PFSK-1 (cell line): ENCODE data around the gene PRSS21.

Source experiments
- POLR2AphosphoS5 ChIP-seq: IDR thresholded peaks from 2 replicates; pipeline ENCODE4 v1.6.1; 2012; ENCODE audit warnings: low read depth, mild to moderate bottlenecking, control low read depth, low read length, moderate library complexity
- REST ChIP-seq, 2 experiments: IDR thresholded peaks; 2 replicates each; pipeline versions ENCODE4 v1.6.1 to v1.8.0; 2011 to 2012; ENCODE audit warnings: low read depth in 2 of 2, low read length in 2 of 2, control low read depth in 1 of 2, inconsistent platforms in 1 of 2, mild to moderate bottlenecking in 1 of 2, moderate library complexity in 1 of 2; ENCODE audit not compliant: insufficient read depth in 1 of 2
- SIN3A ChIP-seq: IDR thresholded peaks from 2 replicates; pipeline ENCODE4 v1.6.1; 2012; ENCODE audit warnings: mild to moderate bottlenecking, low read length, moderate library complexity, borderline replicate concordance; ENCODE audit not compliant: insufficient read depth
- TAF1 ChIP-seq: IDR thresholded peaks from 2 replicates; pipeline ENCODE4 v1.6.1; 2012; ENCODE audit warnings: low read length, control low read depth, borderline replicate concordance; ENCODE audit not compliant: insufficient read depth

DNA sequence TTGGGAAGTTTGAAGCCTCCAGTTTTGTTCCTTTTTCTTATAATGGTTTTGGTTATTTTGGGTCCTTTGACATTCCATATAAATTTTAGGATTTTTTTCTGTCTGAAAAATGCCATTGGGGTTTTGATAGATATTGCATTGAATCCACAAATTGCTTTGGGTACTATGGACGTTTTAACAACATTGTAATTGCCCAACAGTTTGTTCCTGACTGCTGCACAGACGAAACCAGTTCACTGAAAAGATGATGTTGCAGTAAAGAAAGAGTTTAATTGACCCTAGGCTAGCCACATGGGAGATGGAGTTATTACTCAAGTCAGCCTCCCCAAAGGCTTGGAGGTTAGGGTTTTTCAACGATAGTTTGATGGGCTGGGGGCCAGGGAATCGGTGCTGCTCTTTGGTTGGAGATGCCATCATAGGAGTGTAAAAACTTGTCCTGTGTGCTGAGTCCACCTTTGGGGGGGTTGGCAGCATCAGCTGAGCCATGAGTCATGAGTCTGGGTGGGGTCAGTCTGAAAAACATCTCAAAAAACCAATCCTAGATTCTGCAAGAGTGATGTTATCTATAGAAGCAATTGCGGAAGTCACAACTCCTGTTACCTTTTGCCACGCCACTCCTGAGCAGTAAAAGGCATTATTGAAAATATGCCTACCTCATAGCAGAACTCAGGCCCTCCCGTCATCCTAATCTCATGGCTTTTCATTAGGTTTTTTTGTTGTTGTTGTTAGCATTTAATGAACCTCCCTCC lies 21.5 kb upstream of the PRSS21 start:
- TF ChIP-seq REST (IDR thresholded peaks at IDR 0.05; ENCODE audit: insufficient read depth in 1 of 2, low read depth in 2 of 2, low read length in 2 of 2) (no peak), TAF1 (no peak), SIN3A (no peak), POLR2AphosphoS5 (no peak)
